ENCODE measurements around the gene ATAD3A. TPM values are rescaled to one million over a fixed set of nuclear protein-coding genes. Genes with fewer than 3 reads are reported as not detected.

ATAD3A gene
- total and polyA plus RNA-seq, 3 donors from 2014 or later = 22.0 to 37.4 (median 35.7) TPM

- Histone ChIP-seq H3K4me1 (no peaks in the 10 kb centered on the region), H3K36me3 (ENCODE audit: low read depth, missing control alignments) (no peaks in the 10 kb centered on the region), H3K27ac (no peak overlapping the region), H3K4me3 (no peak overlapping the region), H3K9me3 (no peaks in the 10 kb centered on the region), H3K27me3 (no peaks in the 10 kb centered on the region)
- no peak for DNase-seq
- intact Hi-C loops (cut with DNase I; ENCODE audit: low total_unique reads) = no loop called here
- WGBS, 2 donors = 89 to 90% methylated on average over 19 to 23 of the region's 23 CpGs
- TF ChIP-seq CTCF (IDR thresholded peaks at IDR 0.05) (no peak), POLR2A (IDR thresholded peaks at IDR 0.05) (no peak)
These were observed 71.5 kb downstream of the ATAD3A start for GRCh38 chr1:1583347-1584010.

Other genes with a start within 250 kb of the ATAD3A start
- gene UBE2J2, start 238.3 kb upstream of the ATAD3A start, total RNA-seq = 100 to 1,000 TPM; 133 to 139 TPM
- 203 TPM for gene UBE2J2, start 238.3 kb upstream of the ATAD3A start, polyA plus RNA-seq (ENCODE audit: insufficient read depth, low read depth, low replicate concordance)
- 10 to 100 TPM; 49.9 to 58.7 TPM for gene SCNN1D, start 231.7 kb upstream of the ATAD3A start, total RNA-seq
- 21.0 TPM for gene SCNN1D, start 231.7 kb upstream of the ATAD3A start, polyA plus RNA-seq (ENCODE audit: insufficient read depth, low read depth, low replicate concordance)
- gene ACAP3, start 204.2 kb upstream of the ATAD3A start, total RNA-seq = 10 to 100 TPM; 53.0 to 62.7 TPM
- gene ACAP3, start 204.2 kb upstream of the ATAD3A start, polyA plus RNA-seq (ENCODE audit: insufficient read depth, low read depth, low replicate concordance) = 16.8 TPM
- gene PUSL1, start 203.6 kb upstream of the ATAD3A start, total RNA-seq = 10 to 100 TPM; 35.4 to 39.0 TPM
- gene PUSL1, start 203.6 kb upstream of the ATAD3A start, polyA plus RNA-seq (ENCODE audit: insufficient read depth, low read depth, low replicate concordance) = 12.4 TPM
- 100 to 1,000 TPM; 220 to 232 TPM for gene INTS11, start 187.5 kb upstream of the ATAD3A start, total RNA-seq
- 213 TPM for gene INTS11, start 187.5 kb upstream of the ATAD3A start, polyA plus RNA-seq (ENCODE audit: insufficient read depth, low read depth, low replicate concordance)
- 10 to 100 TPM; 64.4 to 82.3 TPM for gene CPTP, start 187.4 kb upstream of the ATAD3A start, total RNA-seq
- 129 TPM for gene CPTP, start 187.4 kb upstream of the ATAD3A start, polyA plus RNA-seq (ENCODE audit: insufficient read depth, low read depth, low replicate concordance)
- gene TAS1R3, start 180.9 kb upstream of the ATAD3A start, total RNA-seq = 1 to 10 TPM; 1.5 TPM
- 0.66 TPM for gene TAS1R3, start 180.9 kb upstream of the ATAD3A start, polyA plus RNA-seq (ENCODE audit: insufficient read depth, low read depth, low replicate concordance)
- 100 to 1,000 TPM; 169 to 183 TPM for gene DVL1, start 162.7 kb upstream of the ATAD3A start, total RNA-seq
- 65.8 TPM for gene DVL1, start 162.7 kb upstream of the ATAD3A start, polyA plus RNA-seq (ENCODE audit: insufficient read depth, low read depth, low replicate concordance)
- gene MXRA8, start 153.6 kb upstream of the ATAD3A start, total RNA-seq = 100 to 1,000 TPM in 1 of 2 donors, 10 to 100 TPM in 1; 60.2 to 102 TPM
- 63.3 TPM for gene MXRA8, start 153.6 kb upstream of the ATAD3A start, polyA plus RNA-seq (ENCODE audit: insufficient read depth, low read depth, low replicate concordance)
- 100 to 1,000 TPM; 224 to 328 TPM for gene AURKAIP1, start 137.0 kb upstream of the ATAD3A start, total RNA-seq
- 313 TPM for gene AURKAIP1, start 137.0 kb upstream of the ATAD3A start, polyA plus RNA-seq (ENCODE audit: insufficient read depth, low read depth, low replicate concordance)
- 100 to 1,000 TPM; 204 to 209 TPM for gene CCNL2, start 112.8 kb upstream of the ATAD3A start, total RNA-seq
- 90.9 TPM for gene CCNL2, start 112.8 kb upstream of the ATAD3A start, polyA plus RNA-seq (ENCODE audit: insufficient read depth, low read depth, low replicate concordance)
- gene MRPL20, start 104.9 kb upstream of the ATAD3A start, total RNA-seq = 100 to 1,000 TPM; 104 to 123 TPM
- gene MRPL20, start 104.9 kb upstream of the ATAD3A start, polyA plus RNA-seq (ENCODE audit: insufficient read depth, low read depth, low replicate concordance) = 110 TPM
- 10 to 100 TPM; 10.4 to 14.7 TPM for gene ANKRD65, start 90.9 kb upstream of the ATAD3A start, total RNA-seq
- 10.0 TPM for gene ANKRD65, start 90.9 kb upstream of the ATAD3A start, polyA plus RNA-seq (ENCODE audit: insufficient read depth, low read depth, low replicate concordance)
- 10 to 100 TPM; 64.0 to 90.6 TPM for gene VWA1, start 76.5 kb upstream of the ATAD3A start, total RNA-seq
- 46.6 TPM for gene VWA1, start 76.5 kb upstream of the ATAD3A start, polyA plus RNA-seq (ENCODE audit: insufficient read depth, low read depth, low replicate concordance)
- 1 to 10 TPM; 1.3 to 3.0 TPM for gene ATAD3C, start 62.5 kb upstream of the ATAD3A start, total RNA-seq
- 1.5 TPM for gene ATAD3C, start 62.5 kb upstream of the ATAD3A start, polyA plus RNA-seq (ENCODE audit: insufficient read depth, low read depth, low replicate concordance)
- gene ATAD3B, start 40.4 kb upstream of the ATAD3A start, total RNA-seq = 10 to 100 TPM; 46.3 to 55.6 TPM
- 19.1 TPM for gene ATAD3B, start 40.4 kb upstream of the ATAD3A start, polyA plus RNA-seq (ENCODE audit: insufficient read depth, low read depth, low replicate concordance)
- 1 to 10 TPM; 3.6 to 6.3 TPM for gene TMEM240, start 28.5 kb downstream of the ATAD3A start, total RNA-seq
- gene TMEM240, start 28.5 kb downstream of the ATAD3A start, polyA plus RNA-seq (ENCODE audit: insufficient read depth, low read depth, low replicate concordance) = 4.3 TPM
- 100 to 1,000 TPM; 146 to 158 TPM for gene SSU72, start 62.7 kb downstream of the ATAD3A start, total RNA-seq
- gene SSU72, start 62.7 kb downstream of the ATAD3A start, polyA plus RNA-seq (ENCODE audit: insufficient read depth, low read depth, low replicate concordance) = 67.0 TPM
- gene FNDC10, start 88.0 kb downstream of the ATAD3A start, total RNA-seq = 10 to 100 TPM; 36.8 to 54.0 TPM
- gene FNDC10, start 88.0 kb downstream of the ATAD3A start, polyA plus RNA-seq (ENCODE audit: insufficient read depth, low read depth, low replicate concordance) = 15.5 TPM
- 100 to 1,000 TPM; 154 to 172 TPM for gene MIB2, start 103.3 kb downstream of the ATAD3A start, total RNA-seq
- 38.7 TPM for gene MIB2, start 103.3 kb downstream of the ATAD3A start, polyA plus RNA-seq (ENCODE audit: insufficient read depth, low read depth, low replicate concordance)
- gene MMP23B, start 120.0 kb downstream of the ATAD3A start, total RNA-seq = 10 to 100 TPM; 49.0 to 50.2 TPM
- 13.1 TPM for gene MMP23B, start 120.0 kb downstream of the ATAD3A start, polyA plus RNA-seq (ENCODE audit: insufficient read depth, low read depth, low replicate concordance)
- gene CDK11B, start 146.8 kb downstream of the ATAD3A start, total RNA-seq = 10 to 100 TPM; 48.1 to 56.0 TPM
- gene CDK11B, start 146.8 kb downstream of the ATAD3A start, polyA plus RNA-seq (ENCODE audit: insufficient read depth, low read depth, low replicate concordance) = 57.7 TPM
- gene SLC35E2B, start 180.6 kb downstream of the ATAD3A start, total RNA-seq = 10 to 100 TPM; 48.8 to 50.0 TPM
- 25.9 TPM for gene SLC35E2B, start 180.6 kb downstream of the ATAD3A start, polyA plus RNA-seq (ENCODE audit: insufficient read depth, low read depth, low replicate concordance)
- gene CDK11A, start 212.2 kb downstream of the ATAD3A start, total RNA-seq = 100 to 1,000 TPM in 1 of 2 donors, 10 to 100 TPM in 1; 75.9 to 153 TPM
- gene CDK11A, start 212.2 kb downstream of the ATAD3A start, polyA plus RNA-seq (ENCODE audit: insufficient read depth, low read depth, low replicate concordance) = 44.8 TPM